Measurements from ENCODE around the gene SPARCL1. TPM values are rescaled to one million over a fixed set of nuclear protein-coding genes. Genes with fewer than 3 reads are reported as not detected.

Gene SPARCL1
- total and polyA plus RNA-seq, 9 of the 15 experiments (the other 6 are each of a cell fraction or from before 2014, with no cell fraction given), result 0.03 to 0.71 (median 0.05) TPM; not detected in 3

DNA sequence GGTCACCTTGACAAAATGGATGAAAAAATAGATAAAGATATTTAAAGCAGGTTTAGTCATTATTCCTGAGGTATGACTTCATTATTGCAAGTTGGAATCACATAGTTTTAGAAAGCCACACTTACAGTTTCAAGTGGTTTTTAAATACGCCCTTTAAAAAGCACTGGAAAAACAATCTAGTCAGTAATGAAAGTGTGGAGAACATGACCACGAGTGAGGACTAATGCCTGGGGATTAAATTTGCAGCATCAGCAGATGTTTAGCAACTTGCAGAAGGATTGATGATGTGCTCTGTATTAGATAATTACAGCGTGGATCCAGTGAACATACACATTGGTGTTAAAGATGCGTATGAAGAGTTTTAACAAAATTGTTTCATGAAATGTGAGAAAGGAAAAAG is 5.9 kb downstream of the SPARCL1 start (continued):
- TF ChIP-seq, protein P1, sequence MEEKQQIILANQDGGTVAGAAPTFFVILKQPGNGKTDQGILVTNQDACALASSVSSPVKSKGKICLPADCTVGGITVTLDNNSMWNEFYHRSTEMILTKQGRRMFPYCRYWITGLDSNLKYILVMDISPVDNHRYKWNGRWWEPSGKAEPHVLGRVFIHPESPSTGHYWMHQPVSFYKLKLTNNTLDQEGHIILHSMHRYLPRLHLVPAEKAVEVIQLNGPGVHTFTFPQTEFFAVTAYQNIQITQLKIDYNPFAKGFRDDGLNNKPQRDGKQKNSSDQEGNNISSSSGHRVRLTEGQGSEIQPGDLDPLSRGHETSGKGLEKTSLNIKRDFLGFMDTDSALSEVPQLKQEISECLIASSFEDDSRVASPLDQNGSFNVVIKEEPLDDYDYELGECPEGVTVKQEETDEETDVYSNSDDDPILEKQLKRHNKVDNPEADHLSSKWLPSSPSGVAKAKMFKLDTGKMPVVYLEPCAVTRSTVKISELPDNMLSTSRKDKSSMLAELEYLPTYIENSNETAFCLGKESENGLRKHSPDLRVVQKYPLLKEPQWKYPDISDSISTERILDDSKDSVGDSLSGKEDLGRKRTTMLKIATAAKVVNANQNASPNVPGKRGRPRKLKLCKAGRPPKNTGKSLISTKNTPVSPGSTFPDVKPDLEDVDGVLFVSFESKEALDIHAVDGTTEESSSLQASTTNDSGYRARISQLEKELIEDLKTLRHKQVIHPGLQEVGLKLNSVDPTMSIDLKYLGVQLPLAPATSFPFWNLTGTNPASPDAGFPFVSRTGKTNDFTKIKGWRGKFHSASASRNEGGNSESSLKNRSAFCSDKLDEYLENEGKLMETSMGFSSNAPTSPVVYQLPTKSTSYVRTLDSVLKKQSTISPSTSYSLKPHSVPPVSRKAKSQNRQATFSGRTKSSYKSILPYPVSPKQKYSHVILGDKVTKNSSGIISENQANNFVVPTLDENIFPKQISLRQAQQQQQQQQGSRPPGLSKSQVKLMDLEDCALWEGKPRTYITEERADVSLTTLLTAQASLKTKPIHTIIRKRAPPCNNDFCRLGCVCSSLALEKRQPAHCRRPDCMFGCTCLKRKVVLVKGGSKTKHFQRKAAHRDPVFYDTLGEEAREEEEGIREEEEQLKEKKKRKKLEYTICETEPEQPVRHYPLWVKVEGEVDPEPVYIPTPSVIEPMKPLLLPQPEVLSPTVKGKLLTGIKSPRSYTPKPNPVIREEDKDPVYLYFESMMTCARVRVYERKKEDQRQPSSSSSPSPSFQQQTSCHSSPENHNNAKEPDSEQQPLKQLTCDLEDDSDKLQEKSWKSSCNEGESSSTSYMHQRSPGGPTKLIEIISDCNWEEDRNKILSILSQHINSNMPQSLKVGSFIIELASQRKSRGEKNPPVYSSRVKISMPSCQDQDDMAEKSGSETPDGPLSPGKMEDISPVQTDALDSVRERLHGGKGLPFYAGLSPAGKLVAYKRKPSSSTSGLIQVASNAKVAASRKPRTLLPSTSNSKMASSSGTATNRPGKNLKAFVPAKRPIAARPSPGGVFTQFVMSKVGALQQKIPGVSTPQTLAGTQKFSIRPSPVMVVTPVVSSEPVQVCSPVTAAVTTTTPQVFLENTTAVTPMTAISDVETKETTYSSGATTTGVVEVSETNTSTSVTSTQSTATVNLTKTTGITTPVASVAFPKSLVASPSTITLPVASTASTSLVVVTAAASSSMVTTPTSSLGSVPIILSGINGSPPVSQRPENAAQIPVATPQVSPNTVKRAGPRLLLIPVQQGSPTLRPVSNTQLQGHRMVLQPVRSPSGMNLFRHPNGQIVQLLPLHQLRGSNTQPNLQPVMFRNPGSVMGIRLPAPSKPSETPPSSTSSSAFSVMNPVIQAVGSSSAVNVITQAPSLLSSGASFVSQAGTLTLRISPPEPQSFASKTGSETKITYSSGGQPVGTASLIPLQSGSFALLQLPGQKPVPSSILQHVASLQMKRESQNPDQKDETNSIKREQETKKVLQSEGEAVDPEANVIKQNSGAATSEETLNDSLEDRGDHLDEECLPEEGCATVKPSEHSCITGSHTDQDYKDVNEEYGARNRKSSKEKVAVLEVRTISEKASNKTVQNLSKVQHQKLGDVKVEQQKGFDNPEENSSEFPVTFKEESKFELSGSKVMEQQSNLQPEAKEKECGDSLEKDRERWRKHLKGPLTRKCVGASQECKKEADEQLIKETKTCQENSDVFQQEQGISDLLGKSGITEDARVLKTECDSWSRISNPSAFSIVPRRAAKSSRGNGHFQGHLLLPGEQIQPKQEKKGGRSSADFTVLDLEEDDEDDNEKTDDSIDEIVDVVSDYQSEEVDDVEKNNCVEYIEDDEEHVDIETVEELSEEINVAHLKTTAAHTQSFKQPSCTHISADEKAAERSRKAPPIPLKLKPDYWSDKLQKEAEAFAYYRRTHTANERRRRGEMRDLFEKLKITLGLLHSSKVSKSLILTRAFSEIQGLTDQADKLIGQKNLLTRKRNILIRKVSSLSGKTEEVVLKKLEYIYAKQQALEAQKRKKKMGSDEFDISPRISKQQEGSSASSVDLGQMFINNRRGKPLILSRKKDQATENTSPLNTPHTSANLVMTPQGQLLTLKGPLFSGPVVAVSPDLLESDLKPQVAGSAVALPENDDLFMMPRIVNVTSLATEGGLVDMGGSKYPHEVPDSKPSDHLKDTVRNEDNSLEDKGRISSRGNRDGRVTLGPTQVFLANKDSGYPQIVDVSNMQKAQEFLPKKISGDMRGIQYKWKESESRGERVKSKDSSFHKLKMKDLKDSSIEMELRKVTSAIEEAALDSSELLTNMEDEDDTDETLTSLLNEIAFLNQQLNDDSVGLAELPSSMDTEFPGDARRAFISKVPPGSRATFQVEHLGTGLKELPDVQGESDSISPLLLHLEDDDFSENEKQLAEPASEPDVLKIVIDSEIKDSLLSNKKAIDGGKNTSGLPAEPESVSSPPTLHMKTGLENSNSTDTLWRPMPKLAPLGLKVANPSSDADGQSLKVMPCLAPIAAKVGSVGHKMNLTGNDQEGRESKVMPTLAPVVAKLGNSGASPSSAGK (IDR thresholded peaks at IDR 0.05), result no peak
- TF ChIP-seq, protein P2, sequence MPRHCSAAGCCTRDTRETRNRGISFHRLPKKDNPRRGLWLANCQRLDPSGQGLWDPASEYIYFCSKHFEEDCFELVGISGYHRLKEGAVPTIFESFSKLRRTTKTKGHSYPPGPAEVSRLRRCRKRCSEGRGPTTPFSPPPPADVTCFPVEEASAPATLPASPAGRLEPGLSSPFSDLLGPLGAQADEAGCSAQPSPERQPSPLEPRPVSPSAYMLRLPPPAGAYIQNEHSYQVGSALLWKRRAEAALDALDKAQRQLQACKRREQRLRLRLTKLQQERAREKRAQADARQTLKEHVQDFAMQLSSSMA (CRISPR knock-in tag; IDR thresholded peaks at IDR 0.05), result no peak
- TF ChIP-seq CCNT2 (IDR thresholded peaks at IDR 0.05; ENCODE audit: borderline replicate concordance, extremely low read depth, insufficient read length, low read depth, low read length), result no peak
- peak; percentile 48; the same call in 1 of the 2 replicates for TF ChIP-seq MAFG (tag; conservative IDR thresholded peaks at IDR 0.05)
- TF ChIP-seq MAFF (IDR thresholded peaks at IDR 0.05; ENCODE audit: low read length), result peak; percentile 32
- no peak for TF ChIP-seq RCOR1 (IDR thresholded peaks at IDR 0.05; ENCODE audit: borderline replicate concordance in 1 of 2, low read depth in 2 of 2, low read length in 2 of 2)
- TF ChIP-seq LARP7 (IDR thresholded peaks at IDR 0.05), result no peak
- no peak for TF ChIP-seq BRCA1 (IDR thresholded peaks at IDR 0.05)
- no peak for TF ChIP-seq BRCA1 (CRISPR knock-in tag; IDR thresholded peaks at IDR 0.05)
- TF ChIP-seq ZKSCAN1 (IDR thresholded peaks at IDR 0.05; ENCODE audit: low read depth, low read length), result no peak
- TF ChIP-seq, protein P3, sequence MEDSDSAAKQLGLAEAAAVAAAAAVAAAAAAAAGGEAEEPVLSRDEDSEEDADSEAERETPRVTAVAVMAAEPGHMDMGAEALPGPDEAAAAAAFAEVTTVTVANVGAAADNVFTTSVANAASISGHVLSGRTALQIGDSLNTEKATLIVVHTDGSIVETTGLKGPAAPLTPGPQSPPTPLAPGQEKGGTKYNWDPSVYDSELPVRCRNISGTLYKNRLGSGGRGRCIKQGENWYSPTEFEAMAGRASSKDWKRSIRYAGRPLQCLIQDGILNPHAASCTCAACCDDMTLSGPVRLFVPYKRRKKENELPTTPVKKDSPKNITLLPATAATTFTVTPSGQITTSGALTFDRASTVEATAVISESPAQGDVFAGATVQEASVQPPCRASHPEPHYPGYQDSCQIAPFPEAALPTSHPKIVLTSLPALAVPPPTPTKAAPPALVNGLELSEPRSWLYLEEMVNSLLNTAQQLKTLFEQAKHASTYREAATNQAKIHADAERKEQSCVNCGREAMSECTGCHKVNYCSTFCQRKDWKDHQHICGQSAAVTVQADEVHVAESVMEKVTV (CRISPR knock-in tag; IDR thresholded peaks at IDR 0.05), result no peak
- TF ChIP-seq MAZ (CRISPR knock-in tag; conservative IDR thresholded peaks at IDR 0.05 in 1 of 2, IDR thresholded peaks at IDR 0.05 in 1 of 2), result no peak
- TF ChIP-seq DIDO1 (tag; IDR thresholded peaks at IDR 0.05; ENCODE audit: low read depth), result no peak
- TF ChIP-seq CBFA2T2 (conservative IDR thresholded peaks at IDR 0.05), result no peak
- peak; percentile 73 for TF ChIP-seq ZNF316 (IDR thresholded peaks at IDR 0.05)
- peak; percentile 41 for TF ChIP-seq C11orf30 (IDR thresholded peaks at IDR 0.05; ENCODE audit: low read depth)
- TF ChIP-seq ZNF140 (CRISPR knock-in tag; IDR thresholded peaks at IDR 0.05), result no peak

Data from K562 (cell line).